HepG2 (cell line): ENCODE data around the gene ZC3H7B. TPM values are rescaled to one million over a fixed set of nuclear protein-coding genes. Genes with fewer than 3 reads are reported as not detected.

Experiments used
- ATAC-seq: fragments of 200-7000 bp; cut with Tn5 transposase; 3 replicates; pipeline ENCODE4 v1.9.1; 2020; ENCODE audit warnings: mild to moderate bottlenecking, moderate library complexity
- BruUV-seq: library from RNA; stranded (reverse); fragments of 400-500 nt; replicated peaks from 2 replicates; lab custom pipeline; 2021; lab: Mats Ljungman, UMichigan
- CTCF ChIA-PET: fragments of 300-600 bp; formaldehyde crosslinking; extraction: SDS; loops from one replicate; lab custom pipeline; 2021; ENCODE audit warnings: low total read pairs, inconsistent platforms, low intra/inter-chr PET ratio; lab: Yijun Ruan, JAX
- POLR2A ChIA-PET: fragments of 350-600 bp; sonication (Branson Sonifier 250); formaldehyde crosslinking; loops from one replicate; lab custom pipeline; 2020; ENCODE audit warnings: antibody characterized with exemption, inconsistent platforms; lab: Yijun Ruan, JAX
- DNase-seq: peaks from one replicate; pipeline ENCODE4 v3.0.0-alpha.2; 2015; ENCODE audit warnings: low spot score
- FAIRE-seq: peaks from 3 replicates; lab custom pipeline; 2011; peaks lifted over from hg19 to GRCh38; lab: Jason Lieb, UNC
- H2AFZ ChIP-seq: one replicate; pipeline ENCODE4 v1.6.1; 2011; ENCODE audit warnings: low read length, inconsistent platforms
- H3K27ac ChIP-seq: fragments of 300-600 bp; 3 replicates; pipeline ENCODE4 v1.8.0; 2011; ENCODE audit warnings: mixed run types, mild to moderate bottlenecking, mixed read lengths, low read length, inconsistent platforms; ENCODE audit not compliant: insufficient read depth; ENCODE audit errors: extremely low read length
- H3K27me3 ChIP-seq, 2 experiments: fragments of 200-600 bp in 1 of 2; 2 replicates in 1 of 2; 3 replicates in 1 of 2; pipeline versions ENCODE4 v1.6.0 to v1.8.0; 2011; ENCODE audit warnings: low read length in 2 of 2, mild to moderate bottlenecking in 2 of 2, moderate library complexity in 2 of 2, inconsistent platforms in 1 of 2; ENCODE audit not compliant: insufficient read depth in 2 of 2, control insufficient read depth in 1 of 2
- H3K36me3 ChIP-seq, 2 experiments: fragments of 200-600 bp in 1 of 2; replicated peaks in 1 of 2; 2 replicates in 1 of 2; 3 replicates in 1 of 2; pipeline versions ENCODE4 v1.5.1 to v1.8.0; 2011; ENCODE audit warnings: low read length in 2 of 2, inconsistent platforms in 1 of 2; ENCODE audit not compliant: insufficient read depth in 2 of 2, control insufficient read depth in 1 of 2
- H3K4me1 ChIP-seq: 2 replicates; pipeline ENCODE4 v1.5.1; 2012; ENCODE audit warnings: low read length, inconsistent platforms; ENCODE audit not compliant: insufficient read depth
- H3K4me2 ChIP-seq: 2 replicates; pipeline ENCODE4 v1.6.0; 2011; ENCODE audit warnings: low read depth, low read length, inconsistent platforms
- H3K4me3 ChIP-seq, 3 experiments: fragments of 200-600 bp in 1 of 3; sonication (generic), shearing (Covaris generic) in 1 of 3; replicated peaks in 1 of 3; 2 replicates each; pipeline ENCODE4 v1.5.1; 2011 to 2016; ENCODE audit warnings: low read length in 3 of 3, inconsistent platforms in 2 of 3, low read depth in 2 of 3, mild to moderate bottlenecking in 2 of 3, control low read depth in 1 of 3, mixed read lengths in 1 of 3; ENCODE audit not compliant: insufficient read depth in 1 of 3
- H3K79me2 ChIP-seq: one replicate; pipeline ENCODE4 v1.6.1; 2011; ENCODE audit warnings: low read length, inconsistent platforms; ENCODE audit not compliant: insufficient read depth
- H3K9ac ChIP-seq: 2 replicates; pipeline ENCODE4 v1.6.0; 2011; ENCODE audit warnings: mild to moderate bottlenecking, low read depth, low read length, inconsistent platforms; ENCODE audit not compliant: insufficient read depth
- H3K9me3 ChIP-seq: 2 replicates; pipeline ENCODE4 v1.5.1; 2012; ENCODE audit warnings: mild to moderate bottlenecking, low read length
- H4K20me1 ChIP-seq: 2 replicates; pipeline ENCODE4 v1.6.0; 2011; ENCODE audit warnings: inconsistent platforms, mild to moderate bottlenecking, low read length, moderate library complexity; ENCODE audit not compliant: insufficient read depth
- ATF4 ChIP-seq, 2 experiments: fragments of 450-650 bp in 1 of 2; sonication (generic) in 1 of 2; formaldehyde crosslinking; IDR thresholded peaks; 2 replicates each; pipeline versions ENCODE4 v1.5.0 to v1.8.0; 2020 to 2022; ENCODE audit warnings: mild to moderate bottlenecking in 1 of 2, missing genetic modification reagents in 1 of 2
- GATAD2A ChIP-seq: IDR thresholded peaks from 2 replicates; pipeline ENCODE4 v1.6.1; 2016
- HNRNPH1 ChIP-seq: fragments of 200-400 bp; formaldehyde crosslinking; optimal IDR thresholded peaks from 2 replicates; pipeline ENCODE3; 2017; ENCODE audit warnings: mild to moderate bottlenecking, low read depth, low read length
- KDM3A ChIP-seq: IDR thresholded peaks from 2 replicates; pipeline ENCODE4 v1.6.1; 2018; ENCODE audit warnings: low read depth, missing compliant biosample characterization
- MAX ChIP-seq: IDR thresholded peaks from 2 replicates; pipeline ENCODE4 v1.6.1; 2012; ENCODE audit warnings: inconsistent platforms
- MEIS1 ChIP-seq: sonication (generic); formaldehyde crosslinking; IDR thresholded peaks from 2 replicates; pipeline ENCODE4 v1.9.0; 2021; ENCODE audit warnings: mild to moderate bottlenecking, missing genetic modification reagents, moderate library complexity, borderline replicate concordance
- NFYC ChIP-seq: IDR thresholded peaks from 2 replicates; pipeline ENCODE4 v1.6.1; 2016; ENCODE audit warnings: missing genetic modification reagents, missing compliant biosample characterization
- SIN3A ChIP-seq: IDR thresholded peaks from 2 replicates; pipeline ENCODE4 v1.6.1; 2011; ENCODE audit warnings: low read depth, mild to moderate bottlenecking, control low read depth, low read length, borderline replicate concordance
- SRSF1 ChIP-seq: fragments of 200-400 bp; formaldehyde crosslinking; optimal IDR thresholded peaks from 2 replicates; pipeline ENCODE3; 2017; ENCODE audit warnings: mild to moderate bottlenecking, low read depth, low read length, moderate library complexity
- TEAD3 ChIP-seq: optimal IDR thresholded peaks from 2 replicates; pipeline ENCODE3; 2016; ENCODE audit warnings: borderline replicate concordance
- TEF ChIP-seq: sonication (generic); formaldehyde crosslinking; IDR thresholded peaks from 2 replicates; pipeline ENCODE4 v1.5.0; 2020; ENCODE audit warnings: missing genetic modification reagents
- ZFP37 ChIP-seq: sonication (generic); formaldehyde crosslinking; IDR thresholded peaks from 2 replicates; pipeline ENCODE4 v1.4.0; 2020; ENCODE audit warnings: missing genetic modification reagents, borderline replicate concordance
- ZNF20 ChIP-seq: sonication (generic); formaldehyde crosslinking; IDR thresholded peaks from 2 replicates; pipeline ENCODE4 v1.4.0; 2020; ENCODE audit warnings: mild to moderate bottlenecking, moderate library complexity, missing genetic modification reagents
- ZNF263 ChIP-seq: sonication (generic); formaldehyde crosslinking; IDR thresholded peaks from 2 replicates; pipeline ENCODE4 v1.4.0; 2020; ENCODE audit warnings: missing genetic modification reagents
- ZNF570 ChIP-seq: sonication (generic); formaldehyde crosslinking; IDR thresholded peaks from 2 replicates; pipeline ENCODE4 v1.4.0; 2020; ENCODE audit warnings: mild to moderate bottlenecking, missing genetic modification reagents, borderline replicate concordance
- ZNF687 ChIP-seq: sonication (generic); formaldehyde crosslinking; IDR thresholded peaks from 2 replicates; pipeline ENCODE4 v1.5.1; 2020; ENCODE audit warnings: mild to moderate bottlenecking, missing genetic modification reagents, moderate library complexity
- ZNF891 ChIP-seq: sonication (generic); formaldehyde crosslinking; IDR thresholded peaks from 2 replicates; pipeline ENCODE4 v1.5.0; 2020; ENCODE audit warnings: mild to moderate bottlenecking, missing genetic modification reagents
- WGBS: methylation state at CpG from one replicate; pipeline ENCODE4 v1.1.6; 2017; ENCODE audit warnings: low lambda C conversion rate; 5-methylcytosine and 5-hydroxymethylcytosine counted together
- in situ Hi-C: cut with HindIII; loops from 2 replicates; pipeline ENCODE4 v1.10.0; 2017; ENCODE audit warnings: low pct_unique_long_range_greater_than_20kb; ENCODE audit not compliant: extremely low pct_ligation_motif_present
- intact Hi-C: fragments of 100-400 bp; cut with micrococcal nuclease; formaldehyde crosslinking; loops from one replicate; pipeline ENCODE4 v1.10.0; 2022; ENCODE audit not compliant: unreplicated experiment
- polyA plus RNA-seq, 8 experiments: library from polyadenylated mRNA; depleted of rRNA in 3 of 8; stranded (reverse) in 7 of 8; unstranded in 1 of 8; fragments of >200 nt; fragmentation: Illumina TruSeq in 4 of 8; extraction: Trizol in 4 of 8; gene quantifications; 2 replicates each; pipeline versions ENCODE4 v1.2.1 to v1.2.3, GENCODE V29; 2011 to 2016; ENCODE audit warnings: low read depth in 4 of 8, missing spikeins in 1 of 8, mixed read lengths in 1 of 8; ENCODE audit not compliant: insufficient read depth in 1 of 8
- total RNA-seq, 5 experiments: library from RNA; depleted of rRNA; stranded (reverse); fragments of >200 nt; fragmentation: Illumina TruSeq; extraction: Trizol; gene quantifications; 2 replicates each; pipeline ENCODE4 v1.2.3, GENCODE V29; 2016; ENCODE audit warnings: low read depth in 1 of 5

ZC3H7B gene
- total and polyA plus RNA-seq, 2 of the 13 experiments (the other 11 are each of a cell fraction or from before 2014, with no cell fraction given): 26.4 to 37.2 TPM

GRCh38 chr22:41367680-41368542 is 66.6 kb downstream of the ZC3H7B start:
- WGBS: 32% methylated on average over 14 of the region's 18 CpGs
- peak overlapping the region; percentile 68 for H3K4me2 ChIP-seq
- no peaks in the 10 kb centered on the region for H4K20me1 ChIP-seq
- no TSS peak for BruUV-seq
- H2AFZ ChIP-seq: no peak overlapping the region
- intact Hi-C loops (loop anchor here (10.0 kb wide), 1 partner anchor 63 kb away; the partner anchor contains the start of gene ZC3H7B), in situ Hi-C loops (no loop called here)
- DNase-seq (peak; percentile 39), FAIRE-seq (no peak), ATAC-seq (peak; percentile 14)
- no peaks in the 10 kb centered on the region for H3K79me2 ChIP-seq
- CTCF ChIA-PET: no interaction called here
- no peaks in the 10 kb centered on the region; a peak in 1 of 5 replicates for H3K27me3 ChIP-seq
- peak; percentile 7 for TF ChIP-seq SRSF1
- no peak for TF ChIP-seq KDM3A (CRISPR knock-in tag)
- TF ChIP-seq ZNF687: no peak; the same call in 1 of the 2 replicates
- TF ChIP-seq MEIS1 (CRISPR knock-in tag): no peak
- TF ChIP-seq ZNF20: no peak
- TF ChIP-seq ZNF263 (CRISPR knock-in tag): no peak
- TF ChIP-seq ZNF891 (CRISPR knock-in tag): no peak
- no peak for TF ChIP-seq NFYC (CRISPR knock-in tag)
- no peak for TF ChIP-seq SIN3A
- 0 out of 2 replicates have a peak, but pooled peaks have one; percentile 36 for TF ChIP-seq ZFP37
- 0 out of 2 replicates have a peak, but pooled peaks have one; percentile 12 for TF ChIP-seq GATAD2A (CRISPR knock-in tag)
- TF ChIP-seq TEF: peak; percentile 31; the same call in 1 of the 2 replicates
- no peak for TF ChIP-seq ZNF570
- 0 out of 4 replicates have a peak, but pooled peaks of 1 of the 2 experiments have one; percentile 7 for TF ChIP-seq ATF4 (CRISPR knock-in tag; IDR thresholded peaks at IDR 0.05)
- TF ChIP-seq HNRNPH1: no peak
- TF ChIP-seq TEAD3: peak; percentile 67
- TF ChIP-seq MAX: peak; percentile 36; the same call in 1 of the 2 replicates
- H3K36me3 ChIP-seq: no peaks in the 10 kb centered on the region
- POLR2A ChIA-PET: interaction anchor here (0.9 to 7.5 kb wide), 5 partner anchors 14 to 82 kb away, joined by 3 to 135 read pairs (median 4); partner anchors contain the start of genes RANGAP1, TEF and TOB2
- no peaks in the 10 kb centered on the region for H3K9me3 ChIP-seq
- H3K4me3 ChIP-seq: peak overlapping the region in 2 of 3 experiments; percentile 34 to 61; a peak in 3 of 6 replicates
- no peak overlapping the region for H3K27ac ChIP-seq
- peak overlapping the region; percentile 2; the same call in 1 of the 2 replicates for H3K9ac ChIP-seq
- peaks cover 53% of the 10 kb centered on the region for H3K4me1 ChIP-seq
